Neural cell (in vitro differentiated cells): Measurements from ENCODE around the gene ANP32B.
"Not testable (repeated sequence)": the region's sequence is repeated elsewhere in the genome, so short reads cannot be mapped to it uniquely, and the experiment has no call there.

Experiments used
- EP300 ChIP-seq: fragments of 450-650 bp; conservative IDR thresholded peaks from 2 replicates; pipeline ENCODE4 v1.6.1; 2014; ENCODE audit warnings: antibody characterized with exemption, mild to moderate bottlenecking, moderate library complexity; ENCODE audit not compliant: poor library complexity, severe bottlenecking
- EZH2 ChIP-seq: fragments of 200-600, 300-800 bp; shearing (Covaris generic), sonication (generic); IDR thresholded peaks from 2 replicates; pipeline ENCODE4 v1.6.1; 2014; ENCODE audit warnings: antibody characterized with exemption, low read length, borderline replicate concordance, mild to moderate bottlenecking; ENCODE audit not compliant: insufficient read depth, poor library complexity, severe bottlenecking
- POLR2AphosphoS5 ChIP-seq: IDR thresholded peaks from 2 replicates; pipeline ENCODE4 v1.6.1; 2012
- RAD21 ChIP-seq: fragments of 450-650 bp; conservative IDR thresholded peaks from 2 replicates; pipeline ENCODE4 v1.6.1; 2014; ENCODE audit warnings: antibody characterized with exemption, mild to moderate bottlenecking, moderate library complexity
- SMC3 ChIP-seq: fragments of 450-650 bp; conservative IDR thresholded peaks from 2 replicates; pipeline ENCODE4 v1.6.1; 2014; ENCODE audit warnings: antibody characterized with exemption, mild to moderate bottlenecking, moderate library complexity; ENCODE audit not compliant: poor library complexity
- TAF1 ChIP-seq: IDR thresholded peaks from 2 replicates; pipeline ENCODE4 v1.6.1; 2012; ENCODE audit warnings: low read depth
- TF ChIP-seq, protein P1 (sequence below): fragments of 450-650 bp; IDR thresholded peaks from 2 replicates; pipeline ENCODE4 v1.5.1; 2014; ENCODE audit warnings: antibody characterized with exemption, mild to moderate bottlenecking, moderate library complexity; ENCODE audit not compliant: poor library complexity, severe bottlenecking
- TF ChIP-seq, protein P2 (sequence below): IDR thresholded peaks from 2 replicates; pipeline ENCODE4 v1.6.1; 2012; ENCODE audit warnings: borderline replicate concordance

GRCh38 chr9:97960678-97961328 lies 22.3 kb upstream of the ANP32B start:
- TF ChIP-seq, protein P1, sequence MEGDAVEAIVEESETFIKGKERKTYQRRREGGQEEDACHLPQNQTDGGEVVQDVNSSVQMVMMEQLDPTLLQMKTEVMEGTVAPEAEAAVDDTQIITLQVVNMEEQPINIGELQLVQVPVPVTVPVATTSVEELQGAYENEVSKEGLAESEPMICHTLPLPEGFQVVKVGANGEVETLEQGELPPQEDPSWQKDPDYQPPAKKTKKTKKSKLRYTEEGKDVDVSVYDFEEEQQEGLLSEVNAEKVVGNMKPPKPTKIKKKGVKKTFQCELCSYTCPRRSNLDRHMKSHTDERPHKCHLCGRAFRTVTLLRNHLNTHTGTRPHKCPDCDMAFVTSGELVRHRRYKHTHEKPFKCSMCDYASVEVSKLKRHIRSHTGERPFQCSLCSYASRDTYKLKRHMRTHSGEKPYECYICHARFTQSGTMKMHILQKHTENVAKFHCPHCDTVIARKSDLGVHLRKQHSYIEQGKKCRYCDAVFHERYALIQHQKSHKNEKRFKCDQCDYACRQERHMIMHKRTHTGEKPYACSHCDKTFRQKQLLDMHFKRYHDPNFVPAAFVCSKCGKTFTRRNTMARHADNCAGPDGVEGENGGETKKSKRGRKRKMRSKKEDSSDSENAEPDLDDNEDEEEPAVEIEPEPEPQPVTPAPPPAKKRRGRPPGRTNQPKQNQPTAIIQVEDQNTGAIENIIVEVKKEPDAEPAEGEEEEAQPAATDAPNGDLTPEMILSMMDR = not testable (repeated sequence)
- not testable (repeated sequence) for TF ChIP-seq EZH2, TAF1, RAD21, POLR2AphosphoS5, EP300, SMC3
- TF ChIP-seq, protein P2, sequence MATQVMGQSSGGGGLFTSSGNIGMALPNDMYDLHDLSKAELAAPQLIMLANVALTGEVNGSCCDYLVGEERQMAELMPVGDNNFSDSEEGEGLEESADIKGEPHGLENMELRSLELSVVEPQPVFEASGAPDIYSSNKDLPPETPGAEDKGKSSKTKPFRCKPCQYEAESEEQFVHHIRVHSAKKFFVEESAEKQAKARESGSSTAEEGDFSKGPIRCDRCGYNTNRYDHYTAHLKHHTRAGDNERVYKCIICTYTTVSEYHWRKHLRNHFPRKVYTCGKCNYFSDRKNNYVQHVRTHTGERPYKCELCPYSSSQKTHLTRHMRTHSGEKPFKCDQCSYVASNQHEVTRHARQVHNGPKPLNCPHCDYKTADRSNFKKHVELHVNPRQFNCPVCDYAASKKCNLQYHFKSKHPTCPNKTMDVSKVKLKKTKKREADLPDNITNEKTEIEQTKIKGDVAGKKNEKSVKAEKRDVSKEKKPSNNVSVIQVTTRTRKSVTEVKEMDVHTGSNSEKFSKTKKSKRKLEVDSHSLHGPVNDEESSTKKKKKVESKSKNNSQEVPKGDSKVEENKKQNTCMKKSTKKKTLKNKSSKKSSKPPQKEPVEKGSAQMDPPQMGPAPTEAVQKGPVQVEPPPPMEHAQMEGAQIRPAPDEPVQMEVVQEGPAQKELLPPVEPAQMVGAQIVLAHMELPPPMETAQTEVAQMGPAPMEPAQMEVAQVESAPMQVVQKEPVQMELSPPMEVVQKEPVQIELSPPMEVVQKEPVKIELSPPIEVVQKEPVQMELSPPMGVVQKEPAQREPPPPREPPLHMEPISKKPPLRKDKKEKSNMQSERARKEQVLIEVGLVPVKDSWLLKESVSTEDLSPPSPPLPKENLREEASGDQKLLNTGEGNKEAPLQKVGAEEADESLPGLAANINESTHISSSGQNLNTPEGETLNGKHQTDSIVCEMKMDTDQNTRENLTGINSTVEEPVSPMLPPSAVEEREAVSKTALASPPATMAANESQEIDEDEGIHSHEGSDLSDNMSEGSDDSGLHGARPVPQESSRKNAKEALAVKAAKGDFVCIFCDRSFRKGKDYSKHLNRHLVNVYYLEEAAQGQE = not testable (repeated sequence)
